Activated T-helper 1 cell treated with anti-CD3 and anti-CD28 coated beads, Interleukin-2, amount 50 U/mL, for 16 hours (primary cell): ENCODE measurements around the gene INPP4B.

Experiments used
- DNase-seq, 2 donors: peaks; one replicate each; pipeline ENCODE4 v3.0.0-alpha.2; 2020; ENCODE audit warnings: low read depth in 1 of 2, low spot score in 1 of 2

Gene INPP4B

GRCh38 chr4:142846108-142846728 lies at the start of gene INPP4B:
Gene INPP4B, minus strand, starts transcription at chr4:142846301.
- peak; percentile 15 to 19 for DNase-seq

DNA sequence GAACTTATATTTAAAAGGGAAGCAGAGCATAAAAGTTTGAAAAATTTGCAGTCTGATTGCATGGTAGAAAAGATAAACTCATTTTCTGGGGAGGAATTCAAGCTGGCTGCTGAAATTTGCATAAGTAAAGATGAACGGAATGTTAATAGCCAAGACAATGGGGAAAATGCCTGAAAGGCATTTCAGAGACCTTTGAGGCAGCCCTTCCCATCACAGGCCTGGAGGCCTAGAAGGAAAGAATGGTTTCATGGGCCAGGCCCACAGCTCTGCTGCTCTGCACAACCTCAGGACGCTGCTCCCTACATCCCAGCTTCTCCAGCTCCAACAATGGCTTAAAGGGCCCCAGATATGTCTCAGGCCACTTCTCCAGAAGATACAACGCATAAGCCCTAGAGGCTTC lies 46.9 kb upstream of the INPP4B start:
- DNase-seq, result no peak

DNA sequence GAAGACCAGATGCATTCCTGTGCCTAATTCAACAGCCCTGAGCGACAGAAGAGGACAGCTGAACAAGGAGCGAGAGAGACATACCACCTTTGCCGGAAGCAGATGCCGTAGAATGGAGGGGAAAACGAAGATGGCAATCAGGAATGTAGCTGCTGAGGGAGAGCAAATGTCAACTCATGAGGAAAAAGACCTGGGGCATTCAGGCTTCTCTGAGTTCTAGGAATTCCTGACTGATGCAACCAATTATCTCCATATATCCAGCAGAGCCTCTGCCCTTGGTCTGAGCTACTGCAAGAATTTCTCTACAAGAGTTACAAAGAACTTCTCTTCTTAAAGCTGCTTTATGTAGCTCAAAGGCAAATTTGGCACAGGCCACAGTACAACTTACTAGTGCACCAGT lies 40.5 kb upstream of the INPP4B start:
- DNase-seq, result no peak

- no peak for DNase-seq
Measured at GRCh38 chr4:142883040-142883832, 37.1 kb upstream of the INPP4B start.

GRCh38 chr4:142882159-142882558 lies 36.1 kb upstream of the INPP4B start:
- no peak for DNase-seq

GRCh38 chr4:142881331-142881730 lies 35.2 kb upstream of the INPP4B start:
- DNase-seq, result no peak

GRCh38 chr4:142875117-142875516 lies 29.0 kb upstream of the INPP4B start:
- no peak for DNase-seq

DNA sequence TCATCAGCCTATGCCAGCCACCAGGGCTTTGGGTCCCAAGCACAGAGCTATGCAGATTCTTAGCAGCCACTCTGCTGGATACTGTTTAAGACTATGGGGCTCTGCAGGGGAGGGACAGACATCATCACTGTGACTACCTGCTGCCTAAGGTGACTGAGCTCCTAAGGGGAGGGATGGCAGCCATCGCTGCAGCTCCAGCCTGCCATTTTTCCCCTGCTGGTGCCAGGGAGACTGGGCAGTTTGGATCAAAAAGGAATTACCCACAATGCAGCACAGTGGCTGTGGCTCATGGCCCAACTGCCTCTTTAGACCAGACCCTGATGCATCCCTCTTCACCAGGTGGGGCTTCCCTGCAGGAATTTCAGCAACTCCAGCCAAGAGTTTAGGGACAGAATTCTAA lies 28.6 kb upstream of the INPP4B start:
- DNase-seq, result no peak

DNA sequence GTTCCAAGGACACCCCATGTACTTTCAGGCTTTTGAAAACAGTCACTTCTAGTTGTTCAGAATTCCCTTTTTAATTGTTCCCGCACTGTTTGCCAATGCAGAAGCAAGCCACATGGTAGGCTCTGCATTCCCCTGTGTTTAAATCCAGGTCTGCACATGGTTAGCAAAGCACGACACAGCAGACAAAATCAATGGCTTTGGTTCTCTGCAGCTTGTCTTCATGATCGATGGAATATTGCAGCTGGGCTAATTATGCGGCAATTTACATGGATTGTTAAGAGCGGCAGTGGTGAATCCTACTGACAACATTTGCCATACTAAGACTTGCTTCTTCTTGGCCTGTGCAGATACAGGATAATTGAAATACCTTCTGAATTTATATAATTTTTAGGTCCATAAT lies 20.6 kb upstream of the INPP4B start:
- DNase-seq, result no peak

DNA sequence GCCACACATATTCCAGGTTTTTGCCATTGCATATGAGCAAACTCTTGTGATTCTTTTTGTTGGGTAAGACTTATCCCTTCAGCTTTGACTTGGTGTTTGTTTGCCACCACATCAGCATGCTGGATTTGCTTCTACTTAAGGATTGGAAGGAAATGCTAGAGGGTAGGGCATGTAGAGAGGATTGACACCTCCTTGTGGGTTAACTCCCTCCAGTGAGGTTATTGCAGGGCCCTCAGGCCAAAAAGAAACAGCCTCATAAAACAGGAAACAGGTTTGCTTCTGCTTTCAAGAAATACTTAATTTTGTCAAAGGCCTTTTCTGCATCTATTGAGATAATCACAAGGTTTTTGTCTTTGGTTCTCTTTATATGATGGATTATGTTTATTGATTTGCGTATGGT lies 15.2 kb upstream of the INPP4B start:
- DNase-seq, result no peak

GRCh38 chr4:142858965-142859364 lies 12.9 kb upstream of the INPP4B start:
- no peak for DNase-seq

DNA sequence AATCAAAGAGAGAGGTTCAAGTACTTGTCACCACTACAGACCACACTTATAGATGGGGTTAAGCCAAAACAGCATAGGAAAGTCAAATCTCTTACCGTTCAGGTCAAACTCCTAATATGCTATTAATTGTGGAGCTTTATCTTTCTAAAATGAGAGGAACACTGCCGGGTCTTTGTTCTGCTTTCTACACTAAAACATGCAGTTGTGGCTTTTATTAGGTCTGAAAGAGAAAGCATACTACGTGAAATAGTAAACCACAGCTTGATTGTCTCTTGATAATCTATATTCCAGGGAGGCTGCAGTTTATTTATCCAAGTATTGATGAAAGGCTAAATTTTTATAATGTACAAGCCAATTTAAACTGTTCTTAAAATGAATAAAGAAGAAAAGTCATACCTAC lies 12.3 kb upstream of the INPP4B start:
- no peak for DNase-seq

DNA sequence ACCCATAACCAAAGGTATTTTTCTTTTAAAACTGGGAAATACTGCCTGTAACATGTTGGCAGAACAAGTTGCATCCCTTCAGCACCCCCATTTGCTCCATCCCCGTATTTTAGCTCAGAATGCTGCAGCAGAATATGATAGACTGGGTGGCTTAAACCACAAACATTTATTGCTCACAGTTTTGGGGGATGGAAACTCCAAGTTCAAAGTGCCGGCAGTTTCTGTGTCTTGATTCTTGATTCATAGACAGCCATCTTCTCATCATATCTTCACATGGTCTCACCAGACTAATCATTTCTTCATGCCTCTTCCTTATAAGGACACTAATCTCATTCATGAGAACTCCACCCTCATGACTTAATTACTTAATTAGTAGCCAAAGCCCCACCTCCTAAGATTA lies 10.5 kb upstream of the INPP4B start:
- no peak for DNase-seq

- no peak for DNase-seq
Measured at GRCh38 chr4:142850478-142850877, 4.4 kb upstream of the INPP4B start.

DNA sequence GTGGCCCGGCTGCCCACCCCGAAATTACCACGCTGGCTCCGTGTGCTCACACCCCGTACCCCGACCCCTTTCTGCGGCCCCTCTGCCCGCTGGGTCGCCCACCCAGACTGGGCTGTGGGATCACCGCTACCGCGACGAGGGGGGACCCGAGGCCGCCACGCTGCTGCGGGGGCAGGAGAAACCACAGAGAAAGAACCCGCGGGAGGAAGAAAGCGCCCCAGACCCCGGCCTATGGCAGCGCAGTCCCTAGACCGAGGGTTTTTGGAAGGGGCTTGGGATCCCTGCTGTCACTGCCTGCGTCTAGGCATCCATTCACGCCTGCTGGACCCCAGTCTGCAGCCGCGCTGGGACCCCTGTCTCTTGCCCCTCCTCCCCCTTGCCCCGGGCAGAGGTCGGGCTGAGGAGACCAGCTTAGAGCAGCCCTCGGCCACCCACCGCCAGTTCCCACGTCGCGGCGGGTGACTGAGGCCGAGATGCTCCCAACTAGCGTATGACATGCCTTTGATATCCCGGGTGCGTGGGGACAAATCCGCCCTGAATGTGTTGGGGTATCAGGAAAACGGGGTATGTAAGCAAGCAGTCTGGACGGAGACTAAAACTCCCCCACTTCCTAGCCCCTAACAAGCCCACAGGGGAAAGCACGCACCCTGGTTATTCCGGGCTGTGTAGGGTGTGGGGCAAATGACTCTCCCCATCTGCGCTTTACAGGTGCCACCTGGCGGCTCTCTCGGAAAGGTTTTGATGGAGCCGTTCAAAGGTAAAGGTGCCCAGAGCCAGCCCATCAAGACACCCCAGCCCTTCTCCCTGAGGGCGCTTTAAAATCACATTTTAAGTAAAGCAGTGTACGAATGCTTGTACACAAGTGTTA lies 862 bp upstream of the INPP4B start:
- peak; percentile 55 to 58 for DNase-seq

DNA sequence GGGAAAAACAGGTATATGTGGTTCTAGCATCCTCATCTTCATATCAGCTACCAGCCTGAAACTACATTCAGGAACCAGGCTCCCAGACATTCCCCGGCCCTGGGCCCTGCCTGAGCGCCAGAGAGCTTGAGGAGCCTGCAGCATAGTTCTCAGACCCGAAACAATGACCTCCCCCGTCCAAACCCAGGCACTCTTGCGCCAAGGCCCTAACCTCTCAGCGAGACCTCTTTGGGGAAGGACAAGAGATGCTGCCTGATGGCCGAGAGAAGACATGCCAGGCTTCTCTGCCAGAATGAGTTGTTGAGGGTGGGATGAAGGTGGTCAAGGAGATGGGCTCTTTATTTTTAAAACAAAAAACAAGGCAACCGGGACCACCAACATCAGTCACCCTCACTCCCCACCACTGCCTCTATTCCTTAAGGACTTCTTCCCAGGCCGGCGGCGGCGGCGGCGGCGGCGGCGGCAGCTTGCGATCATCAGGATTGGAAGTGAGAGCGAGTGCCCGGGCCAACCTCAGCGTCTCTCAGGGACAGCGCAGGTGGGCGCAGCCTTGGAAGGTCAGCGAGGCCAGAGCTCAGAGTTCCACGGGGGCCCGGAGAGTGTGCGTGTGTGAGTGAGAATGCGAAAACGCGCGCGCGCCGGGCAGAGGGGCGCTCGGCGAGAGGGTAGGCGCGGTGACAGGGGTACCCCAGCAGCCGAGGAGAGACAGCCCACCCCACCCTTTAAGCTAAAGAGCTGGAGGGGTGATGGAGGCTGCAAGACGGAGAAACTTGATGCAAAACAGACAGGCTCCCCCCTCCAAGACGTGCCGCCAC lies 601 bp downstream of the INPP4B start:
- no peak for DNase-seq

DNA sequence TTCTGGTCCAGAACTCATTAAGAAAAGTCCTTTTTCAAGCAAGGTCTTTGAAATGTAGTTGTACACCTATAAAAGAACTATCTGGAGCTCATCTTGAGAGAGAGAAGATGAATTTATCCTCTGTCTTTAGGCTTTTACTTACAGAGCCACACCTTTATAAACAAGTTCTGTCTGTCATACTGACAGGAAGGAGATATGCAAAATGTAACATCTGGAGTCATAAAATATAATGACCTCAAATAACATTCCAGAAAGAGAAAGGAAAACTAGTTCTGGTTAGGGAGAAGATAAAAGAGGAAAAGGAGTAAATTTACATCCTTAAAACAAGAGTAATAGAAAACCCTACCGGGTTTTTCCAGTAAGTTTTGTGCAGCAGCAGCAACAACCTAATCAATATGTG lies 1.3 kb downstream of the INPP4B start:
- no peak for DNase-seq

- DNase-seq, result no peak
Measured at GRCh38 chr4:142840516-142841123, 5.5 kb downstream of the INPP4B start.

- no peak for DNase-seq
Measured at GRCh38 chr4:142838778-142839177, 7.3 kb downstream of the INPP4B start.

DNA sequence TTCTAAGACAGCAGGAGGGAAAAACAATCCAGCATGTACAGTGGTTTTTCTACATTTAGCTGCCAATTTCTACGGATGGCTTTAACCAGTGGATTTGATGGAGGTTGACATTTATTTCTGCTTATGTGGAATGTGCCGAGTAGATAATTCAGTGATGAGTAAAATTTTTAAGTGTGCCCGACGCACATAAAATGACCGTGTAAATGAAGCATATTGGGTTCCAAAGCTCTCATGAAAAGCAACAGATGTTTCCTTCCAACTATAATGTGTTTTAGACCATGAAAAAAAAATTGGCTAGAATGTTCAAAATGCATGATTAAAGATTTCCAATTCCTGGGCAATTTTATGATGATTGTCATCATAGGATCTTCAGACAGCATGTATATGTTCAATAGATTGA lies 14.1 kb downstream of the INPP4B start:
- no peak for DNase-seq
